ENCODE data around the gene PRR33.

DNA sequence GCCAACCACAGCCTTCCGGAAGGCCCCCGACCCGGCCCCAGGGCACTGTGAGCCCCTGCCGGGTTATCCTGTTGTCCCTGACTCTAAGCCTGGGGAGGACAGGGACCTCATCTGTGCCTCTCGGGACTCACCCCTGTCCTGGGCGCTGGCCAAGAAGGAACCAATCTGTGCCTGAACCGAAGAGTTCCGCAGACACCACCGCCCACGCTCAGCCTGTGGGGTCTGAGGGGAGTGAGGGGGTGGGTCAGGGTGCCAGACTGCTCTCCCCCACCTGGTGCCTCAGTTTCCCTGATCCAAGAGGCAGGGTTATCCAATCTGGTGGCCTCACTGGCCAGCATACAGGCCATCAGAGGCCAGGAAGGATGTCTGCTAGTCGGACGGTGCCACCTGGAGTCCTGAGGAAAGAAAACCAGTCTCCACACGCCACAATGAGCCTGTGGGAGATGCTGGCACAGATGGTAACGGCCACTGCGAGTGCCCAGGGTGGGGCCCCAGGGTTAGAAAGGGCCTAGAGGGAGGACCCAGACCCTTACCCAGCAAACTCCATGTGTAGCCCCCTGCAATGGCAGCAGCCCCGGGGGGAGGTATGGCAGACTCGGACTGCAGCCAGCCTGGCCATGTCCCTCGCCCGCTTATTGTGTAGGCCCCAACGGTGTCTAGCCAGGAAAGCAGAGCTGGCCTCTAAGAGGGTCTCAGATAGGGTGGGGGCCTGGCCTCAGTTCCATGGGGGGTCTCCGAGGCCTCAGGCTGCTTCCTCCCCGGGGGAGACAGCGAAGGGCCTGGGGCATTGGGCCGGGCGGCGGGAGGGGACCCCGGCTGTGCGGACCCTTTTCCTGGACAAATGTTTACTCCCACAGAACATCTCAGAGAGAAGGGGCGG, 27.0 kb upstream of the PRR33 start:
- TF ChIP-seq, protein P1, sequence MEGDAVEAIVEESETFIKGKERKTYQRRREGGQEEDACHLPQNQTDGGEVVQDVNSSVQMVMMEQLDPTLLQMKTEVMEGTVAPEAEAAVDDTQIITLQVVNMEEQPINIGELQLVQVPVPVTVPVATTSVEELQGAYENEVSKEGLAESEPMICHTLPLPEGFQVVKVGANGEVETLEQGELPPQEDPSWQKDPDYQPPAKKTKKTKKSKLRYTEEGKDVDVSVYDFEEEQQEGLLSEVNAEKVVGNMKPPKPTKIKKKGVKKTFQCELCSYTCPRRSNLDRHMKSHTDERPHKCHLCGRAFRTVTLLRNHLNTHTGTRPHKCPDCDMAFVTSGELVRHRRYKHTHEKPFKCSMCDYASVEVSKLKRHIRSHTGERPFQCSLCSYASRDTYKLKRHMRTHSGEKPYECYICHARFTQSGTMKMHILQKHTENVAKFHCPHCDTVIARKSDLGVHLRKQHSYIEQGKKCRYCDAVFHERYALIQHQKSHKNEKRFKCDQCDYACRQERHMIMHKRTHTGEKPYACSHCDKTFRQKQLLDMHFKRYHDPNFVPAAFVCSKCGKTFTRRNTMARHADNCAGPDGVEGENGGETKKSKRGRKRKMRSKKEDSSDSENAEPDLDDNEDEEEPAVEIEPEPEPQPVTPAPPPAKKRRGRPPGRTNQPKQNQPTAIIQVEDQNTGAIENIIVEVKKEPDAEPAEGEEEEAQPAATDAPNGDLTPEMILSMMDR (IDR thresholded peaks at IDR 0.05; ENCODE audit: low read depth, low read length, missing input control) = no peak
- TF ChIP-seq TAF1 (conservative IDR thresholded peaks at IDR 0.05) (no peak), YY1 (IDR thresholded peaks at IDR 0.05) (no peak), JUND (IDR thresholded peaks at IDR 0.05) (no peak), HNF4A (conservative IDR thresholded peaks at IDR 0.05) (no peak), RAD21 (IDR thresholded peaks at IDR 0.05) (no peak), EGR1 (IDR thresholded peaks at IDR 0.05; ENCODE audit: low read depth in 2 of 2) (no peak), GABPA (IDR thresholded peaks at IDR 0.05 in 1 of 2, conservative IDR thresholded peaks at IDR 0.05 in 1 of 2) (no peak)
- TF ChIP-seq, protein P2, sequence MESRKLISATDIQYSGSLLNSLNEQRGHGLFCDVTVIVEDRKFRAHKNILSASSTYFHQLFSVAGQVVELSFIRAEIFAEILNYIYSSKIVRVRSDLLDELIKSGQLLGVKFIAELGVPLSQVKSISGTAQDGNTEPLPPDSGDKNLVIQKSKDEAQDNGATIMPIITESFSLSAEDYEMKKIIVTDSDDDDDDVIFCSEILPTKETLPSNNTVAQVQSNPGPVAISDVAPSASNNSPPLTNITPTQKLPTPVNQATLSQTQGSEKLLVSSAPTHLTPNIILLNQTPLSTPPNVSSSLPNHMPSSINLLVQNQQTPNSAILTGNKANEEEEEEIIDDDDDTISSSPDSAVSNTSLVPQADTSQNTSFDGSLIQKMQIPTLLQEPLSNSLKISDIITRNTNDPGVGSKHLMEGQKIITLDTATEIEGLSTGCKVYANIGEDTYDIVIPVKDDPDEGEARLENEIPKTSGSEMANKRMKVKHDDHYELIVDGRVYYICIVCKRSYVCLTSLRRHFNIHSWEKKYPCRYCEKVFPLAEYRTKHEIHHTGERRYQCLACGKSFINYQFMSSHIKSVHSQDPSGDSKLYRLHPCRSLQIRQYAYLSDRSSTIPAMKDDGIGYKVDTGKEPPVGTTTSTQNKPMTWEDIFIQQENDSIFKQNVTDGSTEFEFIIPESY (IDR thresholded peaks at IDR 0.05) = no peak
- TF ChIP-seq, protein P3, sequence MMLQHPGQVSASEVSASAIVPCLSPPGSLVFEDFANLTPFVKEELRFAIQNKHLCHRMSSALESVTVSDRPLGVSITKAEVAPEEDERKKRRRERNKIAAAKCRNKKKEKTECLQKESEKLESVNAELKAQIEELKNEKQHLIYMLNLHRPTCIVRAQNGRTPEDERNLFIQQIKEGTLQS (IDR thresholded peaks at IDR 0.05) = no peak
- TF ChIP-seq, protein P4, sequence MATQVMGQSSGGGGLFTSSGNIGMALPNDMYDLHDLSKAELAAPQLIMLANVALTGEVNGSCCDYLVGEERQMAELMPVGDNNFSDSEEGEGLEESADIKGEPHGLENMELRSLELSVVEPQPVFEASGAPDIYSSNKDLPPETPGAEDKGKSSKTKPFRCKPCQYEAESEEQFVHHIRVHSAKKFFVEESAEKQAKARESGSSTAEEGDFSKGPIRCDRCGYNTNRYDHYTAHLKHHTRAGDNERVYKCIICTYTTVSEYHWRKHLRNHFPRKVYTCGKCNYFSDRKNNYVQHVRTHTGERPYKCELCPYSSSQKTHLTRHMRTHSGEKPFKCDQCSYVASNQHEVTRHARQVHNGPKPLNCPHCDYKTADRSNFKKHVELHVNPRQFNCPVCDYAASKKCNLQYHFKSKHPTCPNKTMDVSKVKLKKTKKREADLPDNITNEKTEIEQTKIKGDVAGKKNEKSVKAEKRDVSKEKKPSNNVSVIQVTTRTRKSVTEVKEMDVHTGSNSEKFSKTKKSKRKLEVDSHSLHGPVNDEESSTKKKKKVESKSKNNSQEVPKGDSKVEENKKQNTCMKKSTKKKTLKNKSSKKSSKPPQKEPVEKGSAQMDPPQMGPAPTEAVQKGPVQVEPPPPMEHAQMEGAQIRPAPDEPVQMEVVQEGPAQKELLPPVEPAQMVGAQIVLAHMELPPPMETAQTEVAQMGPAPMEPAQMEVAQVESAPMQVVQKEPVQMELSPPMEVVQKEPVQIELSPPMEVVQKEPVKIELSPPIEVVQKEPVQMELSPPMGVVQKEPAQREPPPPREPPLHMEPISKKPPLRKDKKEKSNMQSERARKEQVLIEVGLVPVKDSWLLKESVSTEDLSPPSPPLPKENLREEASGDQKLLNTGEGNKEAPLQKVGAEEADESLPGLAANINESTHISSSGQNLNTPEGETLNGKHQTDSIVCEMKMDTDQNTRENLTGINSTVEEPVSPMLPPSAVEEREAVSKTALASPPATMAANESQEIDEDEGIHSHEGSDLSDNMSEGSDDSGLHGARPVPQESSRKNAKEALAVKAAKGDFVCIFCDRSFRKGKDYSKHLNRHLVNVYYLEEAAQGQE (IDR thresholded peaks at IDR 0.05) = no peak
- TF ChIP-seq, protein P5, sequence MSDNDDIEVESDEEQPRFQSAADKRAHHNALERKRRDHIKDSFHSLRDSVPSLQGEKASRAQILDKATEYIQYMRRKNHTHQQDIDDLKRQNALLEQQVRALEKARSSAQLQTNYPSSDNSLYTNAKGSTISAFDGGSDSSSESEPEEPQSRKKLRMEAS (IDR thresholded peaks at IDR 0.05) = no peak
